CD4-positive, alpha-beta T cell treated with Interleukin-6 for 4 hours (primary cell): ENCODE results near the gene CTCF.

Experiments
- DNase-seq: peaks from one replicate; pipeline ENCODE4 v3.0.0-alpha.2; 2020; ENCODE audit warnings: mixed read lengths

Gene CTCF

DNA sequence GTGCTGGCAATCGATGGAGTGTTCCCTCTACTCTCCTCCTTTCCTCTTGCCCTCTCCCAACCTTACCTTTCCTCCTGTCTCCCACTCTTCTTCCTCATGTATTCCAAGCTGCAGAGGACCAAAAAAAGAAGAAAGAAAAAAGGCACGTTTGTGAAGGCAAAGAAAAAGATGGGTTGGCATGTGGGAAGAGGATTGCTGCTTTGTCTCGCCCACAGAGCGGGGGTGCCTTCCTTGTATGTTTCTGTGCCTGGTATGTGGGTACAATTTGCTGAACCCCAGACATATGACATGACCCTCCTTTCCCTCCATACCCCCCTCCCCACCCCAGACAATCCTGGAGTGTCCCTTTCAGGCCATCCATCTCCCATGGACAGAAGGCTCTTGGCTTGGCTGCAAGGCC is 13.1 kb upstream of the CTCF start:
- DNase-seq: no peak

DNA sequence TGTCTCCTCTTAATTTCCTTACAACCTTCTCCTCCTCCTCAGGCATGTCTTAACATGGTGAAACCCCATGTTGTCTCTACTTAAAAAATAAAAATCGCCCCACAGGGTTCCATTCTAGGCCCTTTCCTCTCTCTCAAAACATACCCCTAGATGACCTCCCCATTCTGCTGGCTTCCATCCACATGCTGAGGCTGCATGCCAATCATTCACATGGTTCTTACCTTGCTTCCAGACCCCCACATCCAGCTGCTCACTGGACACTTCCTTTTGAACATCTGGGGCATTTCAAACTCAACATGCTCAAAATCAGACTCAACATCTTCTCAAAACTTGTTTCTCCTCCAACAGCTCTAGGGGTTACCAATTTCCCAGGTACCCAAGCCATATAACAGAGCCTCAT is 12.4 kb upstream of the CTCF start:
- no peak for DNase-seq

GRCh38 chr16:67551091-67551490 is 11.2 kb upstream of the CTCF start:
- DNase-seq: no peak

DNA sequence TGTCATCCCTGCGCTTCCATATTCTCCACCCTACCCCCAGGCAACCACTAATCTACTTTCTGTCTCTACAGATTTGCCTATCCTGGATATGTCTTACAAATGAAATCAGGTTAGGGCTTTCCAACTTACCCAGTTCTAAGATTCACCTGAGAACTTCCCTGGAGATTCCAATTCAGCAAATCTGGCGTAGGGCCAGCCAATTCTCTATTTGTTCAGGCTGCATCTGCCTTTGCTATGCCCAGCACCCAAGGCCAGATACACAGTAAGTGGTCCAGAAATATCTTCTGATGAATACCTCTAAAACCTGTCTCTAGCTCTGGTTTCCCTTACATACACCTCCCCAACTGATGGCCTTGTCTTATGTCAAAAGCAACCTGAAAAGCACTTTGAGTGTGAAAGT is 10.4 kb upstream of the CTCF start:
- no peak for DNase-seq

- peak; percentile 33 for DNase-seq
These were observed 9.8 kb upstream of the CTCF start for GRCh38 chr16:67552476-67552875.

DNA sequence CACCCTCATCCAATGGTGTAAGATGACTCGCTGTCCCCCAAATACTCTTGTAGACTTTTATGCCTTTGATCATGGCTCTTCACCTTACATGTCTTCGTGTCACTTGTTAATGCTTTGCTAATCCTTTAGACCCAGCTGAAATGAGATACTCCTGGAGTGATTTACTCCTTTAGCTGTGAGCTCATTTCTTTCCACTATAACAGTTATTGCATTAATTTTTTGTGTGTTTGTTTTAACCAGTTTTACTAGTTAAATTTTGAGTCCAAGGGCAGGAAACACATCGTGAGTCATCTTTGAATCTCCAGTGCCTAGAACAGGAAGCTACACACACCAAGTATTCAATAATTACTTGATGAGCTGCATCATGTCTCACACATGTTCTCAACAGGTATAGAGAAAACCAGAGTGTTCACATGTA is 6.5 kb upstream of the CTCF start:
- DNase-seq: peak; percentile 48

GRCh38 chr16:67558859-67559258 is 3.5 kb upstream of the CTCF start:
- no peak for DNase-seq

DNA sequence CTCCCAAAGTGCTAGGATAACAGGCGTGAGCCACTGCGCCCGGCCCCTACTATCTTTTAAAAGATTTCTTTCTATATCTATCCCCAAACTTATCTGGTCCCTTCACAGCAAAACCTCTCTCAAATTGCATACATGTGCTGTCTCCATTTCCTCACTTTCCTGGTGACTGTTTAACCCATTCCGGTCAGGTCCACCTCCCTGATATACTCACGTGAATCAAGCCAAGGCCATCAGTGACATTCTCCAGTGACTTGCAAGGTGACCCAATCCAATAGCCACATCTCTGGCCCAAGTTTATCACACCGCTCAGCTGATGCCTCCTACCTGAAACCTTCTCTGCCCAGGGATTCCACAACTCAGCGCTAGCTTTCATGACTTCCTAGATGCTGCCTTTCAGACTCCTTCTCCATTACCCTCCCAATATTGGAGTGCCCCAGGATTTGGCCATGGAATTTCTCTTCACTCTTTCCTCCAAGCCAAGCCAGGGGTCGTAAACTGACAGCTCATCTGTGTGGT is 1.4 kb upstream of the CTCF start:
- DNase-seq: no peak

DNA sequence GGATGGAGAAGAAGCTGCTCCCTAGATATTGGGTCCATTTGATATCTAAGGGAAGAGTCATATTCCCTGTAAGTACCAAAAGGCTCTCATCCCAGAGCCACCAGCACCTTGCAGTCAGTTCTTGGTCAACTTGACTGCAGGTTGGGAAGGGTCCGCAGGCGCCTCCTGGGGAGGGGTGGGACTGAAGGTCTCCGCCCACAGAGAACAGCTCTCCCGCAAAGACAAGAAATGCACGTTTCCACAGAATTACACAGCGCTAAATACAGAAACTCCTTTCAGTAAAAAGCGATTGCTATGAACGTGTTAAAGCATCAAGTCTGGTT is 864 bp upstream of the CTCF start:
- no peak for DNase-seq

DNA sequence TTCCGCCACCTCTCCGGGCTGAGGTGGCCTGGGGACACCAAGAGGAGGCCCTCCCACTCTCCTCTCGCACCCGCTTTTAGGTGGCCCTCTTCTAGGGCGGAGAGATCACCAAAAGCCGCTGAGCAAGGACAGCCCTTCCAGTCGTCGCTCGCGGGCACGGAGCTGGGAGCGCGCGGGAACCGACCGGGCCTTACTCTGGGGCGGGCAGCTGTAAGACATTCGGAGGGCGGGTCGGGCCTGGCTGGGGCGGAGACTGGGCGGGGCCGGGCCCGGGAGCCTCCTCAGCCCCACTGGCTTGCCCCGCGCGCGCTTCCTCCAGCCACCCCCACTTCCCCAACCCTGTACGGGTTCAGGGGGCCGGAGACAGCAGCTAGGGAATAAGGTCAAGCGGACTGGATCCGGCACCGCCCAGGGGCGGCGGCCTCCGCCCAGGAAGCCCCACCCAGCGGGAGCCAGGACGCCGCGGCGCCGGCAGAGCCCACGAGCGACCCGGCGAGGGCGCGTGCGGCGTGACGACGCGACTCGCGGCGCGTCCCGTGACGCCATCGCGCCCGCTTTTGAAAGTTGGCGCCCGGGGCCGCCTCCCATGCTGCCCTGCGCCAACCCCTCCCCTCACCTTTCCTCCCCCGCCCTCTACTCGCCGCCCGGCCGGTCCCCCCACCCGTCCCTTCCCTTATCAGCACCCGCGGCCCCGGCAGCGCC is 351 bp upstream of the CTCF start:
- peak; percentile 98 for DNase-seq

GRCh38 chr16:67562918-67563707 is 787 bp downstream of the CTCF start:
- peak; percentile 70 for DNase-seq

DNA sequence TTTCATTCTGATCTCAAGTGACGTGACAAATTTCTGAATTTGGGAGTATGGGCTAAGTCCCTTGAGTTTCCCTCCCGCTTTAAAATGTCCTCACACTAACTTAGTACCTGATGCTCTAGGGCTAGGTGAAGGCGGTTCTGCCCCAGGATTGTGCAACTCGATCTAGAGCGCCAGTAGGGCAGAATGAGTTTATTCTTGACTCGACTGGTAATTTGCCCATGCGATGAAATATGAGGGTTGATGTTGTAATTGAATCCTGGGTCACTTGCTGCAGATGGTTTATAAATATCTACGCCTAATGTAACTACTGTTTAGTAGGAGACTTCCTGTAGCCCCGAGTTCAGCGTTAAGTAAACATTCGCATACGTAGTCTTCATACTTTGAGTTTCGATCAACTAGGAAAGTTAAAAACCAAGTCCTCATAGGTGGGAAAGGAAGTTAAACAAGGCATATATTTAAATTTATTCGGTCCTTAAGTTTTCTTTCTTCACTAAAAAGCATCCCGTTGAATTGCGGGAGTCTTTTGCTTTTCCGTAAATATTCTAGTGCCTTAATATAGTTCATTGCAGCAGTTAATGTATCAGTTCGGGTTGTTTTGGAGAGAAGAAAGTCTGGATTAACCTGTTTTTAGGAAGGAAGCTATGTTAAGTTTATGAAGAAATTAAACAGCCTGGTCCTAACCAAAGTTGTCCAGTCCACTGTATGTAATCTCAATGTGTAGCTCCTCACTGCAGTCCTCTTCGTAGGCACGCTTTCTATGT is 1.6 kb downstream of the CTCF start:
- peak; percentile 30 for DNase-seq

DNA sequence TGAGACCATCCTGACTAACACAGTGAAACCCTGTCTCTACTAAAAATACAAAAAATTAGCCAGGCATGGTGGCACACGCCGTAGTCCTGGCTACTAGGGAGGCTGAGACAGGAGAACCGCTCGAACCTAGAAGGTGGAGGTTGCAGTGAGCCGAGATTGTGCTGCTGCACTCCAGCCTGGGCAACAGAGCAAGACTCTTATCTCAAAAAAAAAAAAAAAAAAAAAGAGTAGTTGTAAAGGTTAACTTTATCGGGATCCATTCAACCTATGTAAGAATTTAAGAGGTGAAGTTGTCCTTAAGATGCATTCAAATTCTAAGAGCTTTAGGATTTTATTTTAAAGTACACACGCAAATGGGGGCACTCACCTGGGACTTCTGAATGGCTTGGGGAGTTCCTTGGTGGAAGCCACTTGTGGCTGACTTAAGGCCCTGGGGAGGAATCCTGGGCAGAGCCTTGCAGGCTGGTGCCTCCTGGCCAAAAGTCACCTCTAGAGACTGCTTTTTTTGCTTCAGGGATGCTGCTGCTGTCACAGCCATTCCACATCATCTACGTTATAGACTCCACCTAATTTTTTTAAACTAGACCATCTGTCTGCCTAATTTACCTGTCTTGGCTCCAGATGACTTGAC is 3.3 kb downstream of the CTCF start:
- no peak for DNase-seq

DNA sequence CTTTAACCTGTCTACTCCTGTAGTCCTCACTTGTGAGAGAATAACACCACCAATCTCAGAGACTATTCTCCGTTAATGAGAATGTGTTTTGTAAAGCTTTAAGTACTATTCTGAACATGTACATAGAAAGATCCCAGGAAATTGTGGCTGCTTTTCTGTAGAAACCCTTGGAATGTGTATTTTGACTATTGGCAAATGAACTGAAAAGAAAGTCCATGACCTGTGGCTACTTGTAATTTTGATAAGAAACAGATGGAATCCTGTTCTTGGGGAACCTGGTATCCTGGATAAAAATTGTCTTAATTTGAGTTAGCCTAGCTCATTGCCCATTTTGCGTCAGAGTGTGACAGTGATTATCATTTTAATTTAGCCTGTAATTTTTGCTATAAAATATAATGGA is 9.1 kb downstream of the CTCF start:
- DNase-seq: no peak

- no peak for DNase-seq
These were observed 9.7 kb downstream of the CTCF start for GRCh38 chr16:67571981-67572431.

GRCh38 chr16:67579686-67580085 is 17.4 kb downstream of the CTCF start:
- no peak for DNase-seq

GRCh38 chr16:67580202-67580601 is 17.9 kb downstream of the CTCF start:
- no peak for DNase-seq

DNA sequence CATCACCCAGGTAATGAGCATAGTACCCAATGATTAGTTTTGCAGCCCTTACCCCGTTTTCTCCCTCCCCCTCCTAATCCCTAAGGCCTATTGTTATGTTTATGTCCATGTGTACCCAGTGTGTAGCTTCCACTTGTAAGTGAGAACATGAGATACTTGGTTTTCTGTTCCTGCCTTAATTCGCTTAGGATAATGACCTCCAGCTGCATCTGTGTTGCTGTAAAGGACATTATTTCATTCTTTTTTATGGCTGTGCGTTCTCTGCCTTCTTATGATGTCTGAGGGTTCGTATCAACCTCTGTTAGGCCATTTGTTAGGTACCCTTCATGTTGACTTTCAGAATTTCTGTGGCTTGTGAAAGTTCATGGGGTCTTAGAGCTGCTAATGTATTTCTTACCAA is 31.0 kb downstream of the CTCF start:
- DNase-seq: no peak

DNA sequence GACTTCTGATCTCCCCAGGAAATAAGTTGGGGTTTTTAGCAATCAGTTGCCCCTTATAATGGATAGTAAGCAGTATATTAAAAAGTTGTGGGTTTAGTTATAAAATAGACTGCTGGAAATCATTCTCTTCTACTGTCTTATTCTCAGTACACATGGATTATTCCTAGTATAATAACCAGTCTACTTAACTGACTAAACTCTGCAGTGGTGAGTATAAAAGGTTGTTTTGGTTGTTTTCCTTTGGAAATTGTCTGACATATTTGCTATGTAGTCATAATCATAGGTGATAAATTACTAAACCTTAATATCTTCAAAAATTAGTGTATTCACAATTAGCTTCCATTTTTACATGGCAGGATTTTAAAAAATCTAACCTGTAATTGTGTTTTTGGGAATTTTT is 31.4 kb downstream of the CTCF start:
- DNase-seq: no peak

GRCh38 chr16:67594256-67594915 is 32.1 kb downstream of the CTCF start:
- no peak for DNase-seq

DNA sequence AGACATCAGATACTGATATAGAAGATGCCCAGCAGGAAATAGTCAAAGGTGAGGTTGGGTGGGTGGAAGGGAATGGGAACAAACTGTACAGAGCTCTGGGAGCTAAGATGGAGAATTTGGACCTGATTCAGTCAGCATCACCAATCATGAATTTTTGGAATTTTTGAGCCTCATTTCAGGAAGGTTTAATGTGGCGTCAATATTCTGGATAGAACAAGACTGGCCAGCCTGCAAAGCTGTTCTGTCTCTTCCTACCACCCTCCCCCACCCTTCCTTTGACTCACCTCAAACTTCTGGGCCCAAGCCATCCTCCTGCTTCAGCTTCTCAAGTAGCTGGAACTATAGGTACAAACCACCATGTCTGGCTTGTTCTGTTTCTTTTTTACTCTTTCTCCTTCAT is 32.6 kb downstream of the CTCF start:
- peak; percentile 12 for DNase-seq

DNA sequence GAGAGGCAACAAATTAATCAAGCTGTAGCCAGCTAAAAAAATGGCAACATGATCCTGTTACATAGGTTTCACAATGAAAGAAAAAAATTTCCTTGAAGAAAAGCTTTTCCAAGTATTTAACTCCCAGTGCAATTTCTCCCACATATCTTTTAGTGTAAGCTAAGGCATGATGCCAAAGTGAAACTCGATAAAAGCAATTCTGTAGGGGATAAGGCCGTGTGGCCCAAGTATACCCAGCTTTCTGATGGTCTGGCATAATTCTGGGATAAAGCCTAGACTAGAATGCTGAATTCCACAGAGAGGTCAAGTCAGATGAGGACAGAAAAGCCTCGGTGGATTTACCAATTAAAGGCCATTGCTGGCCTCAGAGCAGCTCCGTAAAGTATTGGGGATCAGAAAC is 36.2 kb downstream of the CTCF start:
- no peak for DNase-seq

DNA sequence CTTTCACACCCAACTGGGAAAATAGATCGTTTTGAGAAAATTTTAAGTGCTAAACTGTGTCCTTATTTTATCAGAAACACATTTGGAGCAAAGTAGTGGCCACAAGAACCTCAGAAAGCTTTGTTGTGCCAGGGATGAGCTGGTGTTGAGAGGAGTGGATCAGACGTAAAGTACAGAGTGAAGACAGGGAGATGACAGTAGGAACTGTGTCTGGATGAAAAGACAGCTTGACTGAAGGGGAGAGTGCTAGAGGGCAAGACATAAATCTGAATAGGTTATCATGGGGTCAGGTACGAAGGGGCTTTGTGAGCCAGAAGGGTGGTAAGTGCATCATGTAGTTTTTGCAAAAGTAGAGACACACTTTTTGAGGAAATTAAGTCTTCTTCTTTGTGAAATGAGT is 43.3 kb downstream of the CTCF start:
- DNase-seq: no peak
